ENCODE results near the gene HABP2.

GRCh38 chr10:113555751-113556150 is 2.9 kb downstream of the HABP2 start:
- TF ChIP-seq BDP1 (IDR thresholded peaks at IDR 0.05; ENCODE audit: insufficient read depth, insufficient read length) (no peak), KLF13 (tag; IDR thresholded peaks at IDR 0.05; ENCODE audit: borderline replicate concordance, low read depth) (no peak), ZNF239 (CRISPR knock-in tag; IDR thresholded peaks at IDR 0.05) (no peak), ZBTB2 (IDR thresholded peaks at IDR 0.05) (no peak), NFYB (IDR thresholded peaks at IDR 0.05; ENCODE audit: extremely low read depth, insufficient read length) (no peak), ZNF318 (IDR thresholded peaks at IDR 0.05; ENCODE audit: borderline replicate concordance in 1 of 2, low read depth in 1 of 2) (no peak), IRF1 (CRISPR knock-in tag; IDR thresholded peaks at IDR 0.05; ENCODE audit: borderline replicate concordance) (no peak), ATF3 (IDR thresholded peaks at IDR 0.05) (no peak), ATF3 (CRISPR knock-in tag; conservative IDR thresholded peaks at IDR 0.05) (no peak), PBX2 (CRISPR knock-in tag; IDR thresholded peaks at IDR 0.05; ENCODE audit: low read depth) (no peak), PBX2 (tag; conservative IDR thresholded peaks at IDR 0.05; ENCODE audit: low read depth) (no peak), U2AF2 (optimal IDR thresholded peaks at IDR 0.05; ENCODE audit: low read depth, low read length) (no peak), TFAM (CRISPR knock-in tag; conservative IDR thresholded peaks at IDR 0.05) (no peak)
